ENCODE data around the gene HAUS1. TPM values are rescaled to one million over a fixed set of nuclear protein-coding genes. Genes with fewer than 3 reads are reported as not detected.
"Not testable (repeated sequence)": the region's sequence is repeated elsewhere in the genome, so short reads cannot be mapped to it uniquely, and the experiment has no call there.

HAUS1 gene
- total RNA-seq, 1 donor from 2014 or later, result 13.0 TPM

GRCh38 chr18:46084431-46084830 is 19.8 kb upstream of the HAUS1 start:
- DNase-seq (ENCODE audit: low spot score), result no peak

GRCh38 chr18:46088501-46088900 is 15.7 kb upstream of the HAUS1 start:
- not testable (repeated sequence) for DNase-seq (ENCODE audit: low spot score)

GRCh38 chr18:46095532-46095931 is 8.7 kb upstream of the HAUS1 start:
- DNase-seq (ENCODE audit: low spot score), result no peak

GRCh38 chr18:46096651-46097300 is 7.4 kb upstream of the HAUS1 start:
- DNase-seq (ENCODE audit: low spot score), result no peak

DNA sequence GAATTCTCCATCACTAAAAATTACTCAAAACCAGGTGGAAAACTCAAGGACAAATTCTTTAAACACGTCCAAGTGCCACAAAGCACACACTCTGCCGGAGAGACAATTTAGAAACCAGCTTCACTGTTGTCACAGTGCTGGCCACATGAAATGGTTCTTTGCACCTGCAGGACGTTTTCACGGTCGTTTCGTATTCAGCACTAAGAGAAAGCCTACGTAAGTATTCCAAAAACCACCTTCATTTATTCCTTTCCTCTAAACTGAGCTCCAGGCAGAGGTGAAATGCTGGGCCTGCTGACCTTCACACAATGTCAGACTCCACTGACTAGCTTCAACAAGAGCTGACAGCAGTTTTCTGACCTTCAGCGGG is 6.8 kb upstream of the HAUS1 start:
- no peak for DNase-seq (ENCODE audit: low spot score)

- peak; percentile 94 for DNase-seq (ENCODE audit: low spot score)
Observed at GRCh38 chr18:46097801-46098615, 6.2 kb upstream of the HAUS1 start, which contains the start of gene ATP5F1A. ATP5F1A (minus strand) TSS chr18:46098296; CDS start chr18:46098231, 65 bp downstream.

DNA sequence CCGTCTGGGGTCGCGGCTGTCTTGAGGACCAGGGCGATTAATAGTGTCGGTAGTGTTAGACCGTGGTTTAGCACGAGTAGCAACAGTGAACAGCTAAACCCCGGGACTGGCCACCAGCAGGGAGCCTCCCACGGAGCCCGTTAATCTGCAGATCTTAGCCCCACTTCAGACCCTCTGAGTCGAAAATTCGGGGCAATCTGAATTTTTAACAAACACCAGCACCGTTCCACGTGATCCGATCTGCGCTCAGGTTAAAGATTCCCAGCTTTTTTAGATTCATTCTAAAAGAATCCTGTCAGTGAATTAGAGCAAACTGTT is 5.6 kb upstream of the HAUS1 start:
- DNase-seq (ENCODE audit: low spot score), result no peak

DNA sequence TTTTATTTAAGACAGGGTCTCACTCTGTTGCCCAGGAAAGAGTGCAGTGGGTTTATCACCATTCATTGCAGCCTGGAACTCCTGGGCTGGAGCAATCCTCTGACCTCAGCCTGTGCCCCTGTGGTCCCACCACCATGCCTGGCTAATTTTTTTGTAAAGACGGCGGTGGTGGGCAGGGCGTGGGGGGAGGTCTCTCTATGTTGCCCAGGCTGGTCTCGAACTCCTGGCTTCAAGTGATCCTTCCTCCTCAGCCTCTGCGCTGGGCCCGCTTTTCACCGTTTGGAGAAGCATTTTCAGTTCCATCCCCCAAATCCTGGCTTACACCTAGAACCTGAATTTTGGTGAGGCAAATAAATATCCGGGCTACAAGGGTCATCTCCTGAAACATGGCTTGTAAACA is 4.7 kb upstream of the HAUS1 start:
- no peak for DNase-seq (ENCODE audit: low spot score)

DNA sequence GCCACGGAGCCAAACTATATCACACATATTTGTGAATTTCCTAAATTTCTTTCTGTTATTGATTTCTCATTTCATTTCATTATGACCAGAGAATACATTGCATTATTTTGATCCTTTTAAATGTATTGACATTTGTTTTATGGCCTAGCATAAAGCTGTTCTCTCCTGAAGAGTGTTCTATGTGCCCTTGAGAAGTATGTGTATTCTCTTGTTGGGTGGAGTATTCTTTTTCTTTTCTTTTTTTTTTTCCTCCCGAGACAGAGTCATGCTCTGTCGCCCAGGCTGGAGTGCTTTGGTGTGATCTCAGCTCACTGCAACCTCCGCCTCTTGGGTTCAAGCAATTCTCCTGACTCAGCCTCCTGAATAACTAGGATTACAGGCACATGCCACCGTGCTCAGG is 5.2 kb downstream of the HAUS1 start:
- DNase-seq (ENCODE audit: low spot score), result no peak

GRCh38 chr18:46110406-46110805 is 6.2 kb downstream of the HAUS1 start:
- DNase-seq (ENCODE audit: low spot score), result no peak

DNA sequence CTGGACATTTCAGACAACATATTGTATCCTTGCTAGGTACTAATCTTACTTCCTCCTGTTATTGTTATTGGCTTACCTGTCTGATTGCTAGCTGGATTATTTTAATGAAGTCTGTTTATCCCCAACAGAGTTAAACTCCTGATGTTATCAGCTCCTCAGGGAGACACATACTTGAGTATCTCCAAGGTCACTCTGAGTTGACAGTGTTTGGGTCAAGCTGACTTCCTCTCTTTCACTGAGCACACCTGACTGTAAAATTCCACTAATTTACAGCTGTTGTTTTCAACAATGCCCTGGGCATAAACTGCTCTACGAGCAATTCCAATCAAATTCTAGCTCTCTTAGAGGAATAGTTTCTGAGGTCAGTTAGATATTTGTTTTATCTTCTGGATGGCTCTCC is 9.6 kb downstream of the HAUS1 start:
- DNase-seq (ENCODE audit: low spot score), result no peak

GRCh38 chr18:46126625-46127024 is 22.4 kb downstream of the HAUS1 start:
- not testable (repeated sequence) for DNase-seq (ENCODE audit: low spot score)

- DNase-seq (ENCODE audit: low spot score), result no peak
Observed at GRCh38 chr18:46130061-46130460, 25.9 kb downstream of the HAUS1 start.

GRCh38 chr18:46130549-46130948 is 26.4 kb downstream of the HAUS1 start:
- not testable (repeated sequence) for DNase-seq (ENCODE audit: low spot score)

- no peak for DNase-seq (ENCODE audit: low spot score)
Observed at GRCh38 chr18:46133534-46133933, 29.3 kb downstream of the HAUS1 start.

DNA sequence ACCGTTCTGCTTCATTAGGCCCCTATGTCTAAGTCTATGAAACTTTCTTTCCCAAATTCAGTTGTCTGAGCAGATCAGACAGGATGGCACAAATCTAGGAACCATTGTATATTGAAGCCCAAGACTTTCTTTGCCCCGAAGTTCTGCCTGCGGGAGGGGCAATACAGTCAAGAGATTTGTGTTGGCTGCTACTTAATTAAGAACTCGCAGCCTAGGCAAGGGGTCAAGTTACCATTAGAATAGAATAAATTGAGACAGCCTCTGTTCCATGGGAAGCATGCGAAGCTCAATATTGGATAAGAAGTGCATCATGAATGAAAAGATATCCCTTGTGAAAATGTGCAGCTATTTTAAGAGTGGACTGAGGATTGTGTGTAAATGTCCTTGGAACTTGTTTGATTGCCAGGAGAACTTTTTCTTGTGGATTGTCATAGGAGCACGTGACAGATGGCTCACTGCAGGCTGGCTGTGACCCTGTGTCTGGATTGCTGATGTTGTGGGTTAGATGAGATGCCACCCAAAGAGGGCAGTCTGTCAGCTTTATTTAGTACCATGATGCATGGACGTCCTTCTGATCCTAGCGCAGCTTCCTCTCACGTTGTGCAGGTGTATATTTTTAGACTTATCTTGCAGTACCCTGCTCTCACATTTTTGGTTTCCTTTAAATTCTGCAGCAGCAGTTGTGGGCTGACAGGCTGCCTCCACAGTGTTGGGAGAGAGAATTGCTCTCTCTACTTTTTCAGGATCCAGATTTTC is 30.9 kb downstream of the HAUS1 start:
- no peak for DNase-seq (ENCODE audit: low spot score)

DNA sequence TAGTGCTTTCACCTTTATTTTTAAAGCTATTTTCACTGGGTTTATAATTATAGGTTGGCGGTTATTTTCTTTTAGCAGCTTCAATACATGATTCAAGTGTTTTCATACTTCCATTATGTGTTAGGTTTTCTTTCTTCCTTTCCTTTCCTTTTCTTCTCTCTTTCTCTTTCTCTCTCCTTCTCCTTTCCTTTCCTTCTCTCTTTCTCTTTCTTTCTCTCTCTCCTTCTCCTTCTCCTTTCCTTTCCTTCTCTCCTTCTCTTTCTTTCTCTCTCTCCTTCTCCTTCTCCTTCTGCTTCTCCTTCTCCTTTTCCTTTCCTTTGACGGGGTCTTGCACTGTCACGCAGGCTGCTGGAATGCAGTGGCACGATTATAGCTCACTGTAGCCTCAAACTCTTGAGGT is 36.0 kb downstream of the HAUS1 start:
- DNase-seq (ENCODE audit: low spot score), result no peak

DNA sequence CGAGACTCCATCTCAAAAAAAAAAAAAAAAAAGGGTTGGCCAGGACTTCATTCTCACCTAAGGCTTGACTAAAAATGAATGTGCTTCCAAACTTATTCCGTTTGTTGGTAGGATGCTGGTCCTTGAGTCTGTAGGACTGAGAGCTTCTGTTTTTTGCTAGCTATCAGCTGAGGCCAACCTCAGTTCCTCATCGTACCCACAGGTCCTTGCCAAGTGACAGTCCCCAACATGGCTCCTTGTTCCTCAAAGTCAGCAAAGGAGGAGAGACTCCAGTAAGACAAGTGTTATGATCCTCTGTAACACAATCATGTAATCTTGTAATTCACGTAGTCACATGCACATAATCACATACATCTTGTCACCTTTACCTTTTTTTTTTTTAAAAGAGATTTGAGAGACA is 37.0 kb downstream of the HAUS1 start:
- no peak for DNase-seq (ENCODE audit: low spot score)

DNA sequence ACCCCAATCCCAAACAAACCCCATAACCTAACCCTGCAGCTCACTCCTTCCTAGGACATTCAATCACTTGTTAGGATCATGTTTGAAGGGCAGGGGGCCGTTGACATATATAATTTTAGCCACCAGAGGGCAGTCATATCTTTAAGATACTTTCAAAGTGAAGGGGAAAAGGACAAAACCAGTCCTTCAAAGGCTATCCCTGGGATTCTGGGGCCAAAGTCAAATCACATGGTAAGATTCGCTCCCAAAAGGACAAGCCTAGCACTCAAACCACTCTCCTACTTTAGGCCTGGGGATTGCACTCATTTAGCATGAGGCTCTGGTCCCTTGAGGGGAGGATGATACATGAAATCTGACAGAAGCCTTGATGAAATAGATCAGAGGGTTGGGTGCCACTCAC is 44.6 kb downstream of the HAUS1 start:
- DNase-seq (ENCODE audit: low spot score), result no peak

DNA sequence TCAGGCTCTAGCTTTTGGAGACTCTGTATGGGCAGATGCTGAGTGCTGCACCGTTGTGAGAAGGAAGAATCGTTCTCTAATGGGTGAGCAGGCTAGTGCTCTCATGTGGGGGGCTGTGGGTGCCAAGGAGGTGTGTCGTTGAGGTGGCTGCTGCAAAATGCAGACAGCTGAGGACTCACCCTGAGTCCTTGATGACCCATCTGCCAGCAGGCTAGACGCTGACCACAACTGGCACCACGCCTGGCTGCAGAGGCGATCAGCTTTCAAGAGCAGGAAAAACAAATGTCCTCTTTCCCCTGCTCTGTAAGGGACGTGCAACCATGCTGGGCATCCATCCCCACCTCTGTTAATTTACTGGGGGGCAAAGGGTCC is 48.2 kb downstream of the HAUS1 start:
- no peak for DNase-seq (ENCODE audit: low spot score)

DNA sequence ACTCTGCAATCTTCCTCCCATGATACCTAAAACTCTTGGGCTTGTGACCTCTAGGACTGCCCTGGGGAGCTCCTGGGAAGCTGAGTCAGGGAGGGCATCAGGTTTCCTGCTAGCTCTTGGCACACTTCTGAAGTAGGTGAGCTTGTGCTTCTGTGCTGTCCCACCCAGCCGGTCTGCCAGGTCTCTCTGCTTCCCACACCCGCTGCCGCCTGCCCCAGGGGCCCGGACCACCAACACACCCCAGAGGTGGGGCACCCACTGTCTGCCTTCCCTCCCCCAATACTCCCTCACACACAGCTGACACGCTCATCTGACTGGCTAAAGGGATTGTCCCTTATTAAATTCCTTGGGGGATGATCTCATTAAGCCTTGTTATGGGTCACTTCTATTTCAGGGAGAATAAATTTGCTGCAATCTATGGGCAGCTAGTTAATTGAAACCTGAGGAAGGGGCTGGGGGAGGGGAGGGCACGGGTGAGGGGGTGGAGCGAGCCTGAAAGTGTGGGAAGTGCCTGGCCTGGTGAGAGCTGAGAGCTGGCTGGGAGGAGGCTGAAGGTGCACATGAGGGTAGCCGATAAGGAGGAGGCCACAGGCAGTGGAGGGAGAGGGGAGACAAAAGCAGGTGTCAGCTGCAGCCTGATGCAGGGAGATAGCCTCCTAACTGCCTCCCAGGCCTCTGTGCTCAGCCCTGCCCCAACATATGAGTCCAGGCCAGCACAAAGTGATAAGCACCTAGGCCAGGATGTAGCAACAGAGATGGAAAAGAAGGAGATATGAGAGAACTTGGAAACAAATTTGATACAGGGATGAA is 48.8 kb downstream of the HAUS1 start:
- no peak for DNase-seq (ENCODE audit: low spot score)

Data from mesenteric fat pad (tissue), 1 donor.